Hematopoietic multipotent progenitor cell (in vitro differentiated cells): ENCODE data around the gene SLC6A19. TPM values are rescaled to one million over a fixed set of nuclear protein-coding genes. Genes with fewer than 3 reads are reported as not detected.
"Not testable (repeated sequence)": the region's sequence is repeated elsewhere in the genome, so short reads cannot be mapped to it uniquely, and the experiment has no call there.

ENCODE experiments used
- DNase-seq, 3 donors: peaks; one replicate each; pipeline ENCODE4 v3.0.0-alpha.2; 2011 to 2015; ENCODE audit warnings: low read depth in 2 of 3, low spot score in 2 of 3
- total RNA-seq: library from RNA; depleted of rRNA; stranded (reverse); fragments of >200 nt; gene quantifications from one replicate; pipeline ENCODE4 v1.2.3, GENCODE V29; 2012

SLC6A19 gene
- total RNA-seq, 1 donor, result under 0.01 TPM

DNA sequence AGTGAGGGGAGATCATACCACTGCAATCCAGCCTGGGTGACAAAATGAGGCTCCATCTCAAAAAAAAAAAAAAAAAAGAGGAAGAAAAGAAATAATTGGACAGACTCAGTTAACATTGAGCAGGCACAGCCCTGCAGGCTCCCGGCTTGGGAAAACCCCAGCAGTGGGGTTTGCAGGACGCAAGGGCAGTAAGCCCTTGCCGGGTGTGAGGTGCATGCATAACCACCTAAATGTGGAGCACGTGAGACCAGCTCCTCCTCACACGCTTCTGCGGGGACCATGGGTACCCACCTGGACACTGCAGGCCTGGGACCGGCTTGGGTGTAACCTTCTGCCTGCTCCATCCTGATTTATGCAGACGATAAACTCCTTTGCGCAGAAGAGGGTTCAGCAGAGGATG lies 19.0 kb downstream of the SLC6A19 start:
- DNase-seq, result no peak

DNA sequence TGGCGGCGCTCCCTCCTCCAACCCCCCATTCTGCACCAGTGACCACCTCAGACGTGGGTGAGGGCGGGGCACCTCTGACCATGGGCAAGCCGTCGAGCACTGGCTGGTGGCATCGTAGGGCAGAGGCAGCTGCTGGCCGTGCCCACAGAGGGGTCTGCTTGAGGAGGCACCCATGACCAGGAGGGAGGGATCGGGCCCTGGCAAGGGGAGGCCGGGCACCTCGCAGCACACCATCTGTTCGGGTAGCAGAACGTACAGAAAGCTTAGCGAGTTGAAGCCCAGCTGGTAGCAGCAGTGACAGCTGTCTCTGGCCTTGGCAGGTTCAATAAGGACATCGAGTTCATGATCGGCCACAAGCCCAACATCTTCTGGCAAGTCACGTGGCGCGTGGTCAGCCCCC lies 19.4 kb downstream of the SLC6A19 start:
- DNase-seq, result no peak

DNA sequence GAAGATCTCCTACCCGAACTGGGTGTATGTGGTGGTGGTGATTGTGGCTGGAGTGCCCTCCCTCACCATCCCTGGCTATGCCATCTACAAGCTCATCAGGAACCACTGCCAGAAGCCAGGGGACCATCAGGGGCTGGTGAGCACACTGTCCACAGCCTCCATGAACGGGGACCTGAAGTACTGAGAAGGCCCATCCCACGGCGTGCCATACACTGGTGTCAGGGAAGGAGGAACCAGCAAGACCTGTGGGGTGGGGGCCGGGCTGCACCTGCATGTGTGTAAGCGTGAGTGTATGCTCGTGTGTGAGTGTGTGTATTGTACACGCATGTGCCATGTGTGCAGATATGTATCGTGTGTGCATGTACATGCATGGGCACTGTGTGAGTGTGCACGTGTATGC lies 20.3 kb downstream of the SLC6A19 start:
- DNase-seq, result no peak

DNA sequence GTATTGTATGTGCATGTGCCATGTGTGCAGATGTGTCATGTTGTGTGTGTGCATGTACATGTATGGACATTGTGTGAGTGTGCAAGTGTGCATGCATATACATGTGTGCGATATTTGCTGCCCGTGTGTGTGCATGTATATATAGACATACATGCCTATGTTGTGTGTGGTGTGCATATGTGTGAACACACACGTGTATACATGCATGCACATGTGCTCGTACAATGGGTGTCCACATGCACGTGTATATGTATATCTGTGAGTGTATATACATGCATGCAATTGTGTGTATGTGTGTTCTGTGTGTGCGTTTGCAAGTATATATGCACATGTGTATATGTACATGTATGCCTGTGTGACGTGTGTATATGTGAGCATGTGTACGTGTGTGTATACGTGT lies 20.8 kb downstream of the SLC6A19 start:
- DNase-seq, result no peak

DNA sequence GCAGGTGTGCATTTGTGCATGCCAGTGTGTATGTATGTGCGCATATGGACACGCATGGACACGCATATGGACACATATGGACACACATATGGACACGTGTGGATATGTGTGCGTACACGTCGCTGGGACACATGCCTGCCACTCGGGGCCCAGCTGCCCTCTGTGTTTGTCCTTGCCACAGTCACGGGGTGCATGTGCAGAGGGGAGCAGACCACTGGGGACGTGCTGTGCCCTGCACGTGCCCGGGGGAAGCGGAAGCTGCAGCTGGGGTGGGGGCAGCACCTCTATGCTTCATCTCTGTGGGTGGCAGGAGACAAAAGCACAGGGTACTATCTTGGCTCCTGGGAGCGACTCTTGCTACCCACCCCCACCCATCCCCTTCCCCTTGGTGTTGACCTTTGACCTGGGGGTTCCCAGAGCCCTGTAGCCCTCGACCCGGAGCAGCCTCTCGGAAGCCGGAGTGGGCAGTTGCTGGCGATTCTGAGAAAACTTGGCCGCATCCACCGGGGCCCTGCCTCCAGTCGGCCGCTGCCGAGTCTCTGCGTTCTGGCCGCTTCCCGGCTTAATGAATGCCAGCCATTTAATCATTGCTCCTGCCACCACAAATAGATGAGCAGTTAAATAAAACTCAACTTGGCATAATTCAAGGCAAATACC lies 21.4 kb downstream of the SLC6A19 start:
- DNase-seq, result no peak

DNA sequence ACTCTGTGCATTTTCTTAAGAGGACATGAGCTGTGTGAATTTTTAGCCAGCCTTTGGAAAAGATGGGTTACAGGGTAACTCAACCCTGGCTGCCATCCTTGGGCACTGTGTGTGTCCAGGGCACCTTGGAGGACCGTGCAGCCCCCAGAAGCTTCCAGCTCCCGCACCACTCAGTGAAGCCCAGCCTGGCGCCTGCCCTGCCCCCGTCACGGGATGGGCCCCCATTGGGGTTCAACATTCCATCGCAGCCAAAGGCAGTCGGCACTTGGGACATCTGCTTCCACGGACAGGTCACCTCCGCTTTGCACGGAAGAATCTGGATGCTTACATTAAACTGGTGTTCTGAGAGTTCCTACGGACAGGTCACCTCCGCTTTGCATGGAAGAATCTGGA lies 21.9 kb downstream of the SLC6A19 start:
- no peak for DNase-seq

DNA sequence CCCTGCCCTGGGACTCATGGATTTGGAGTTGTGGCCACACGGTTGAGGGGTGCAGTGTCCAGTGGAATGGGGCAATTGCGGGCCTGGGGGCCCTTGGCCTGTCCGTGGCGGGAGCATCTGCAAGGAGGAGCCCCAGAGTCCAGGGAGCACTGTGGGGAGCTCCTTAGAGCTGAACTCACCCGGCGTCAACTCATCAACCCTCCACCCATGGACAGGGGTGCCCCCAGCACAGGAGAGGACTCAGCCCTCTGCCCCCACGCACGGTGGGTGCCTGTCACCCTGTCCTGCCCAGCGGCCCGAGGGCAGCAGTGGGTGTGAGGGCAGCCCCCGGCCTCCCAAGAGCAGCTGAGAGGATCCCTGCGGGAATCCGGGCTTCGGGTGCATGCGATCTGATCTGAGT lies 23.2 kb downstream of the SLC6A19 start:
- DNase-seq, result no peak

DNA sequence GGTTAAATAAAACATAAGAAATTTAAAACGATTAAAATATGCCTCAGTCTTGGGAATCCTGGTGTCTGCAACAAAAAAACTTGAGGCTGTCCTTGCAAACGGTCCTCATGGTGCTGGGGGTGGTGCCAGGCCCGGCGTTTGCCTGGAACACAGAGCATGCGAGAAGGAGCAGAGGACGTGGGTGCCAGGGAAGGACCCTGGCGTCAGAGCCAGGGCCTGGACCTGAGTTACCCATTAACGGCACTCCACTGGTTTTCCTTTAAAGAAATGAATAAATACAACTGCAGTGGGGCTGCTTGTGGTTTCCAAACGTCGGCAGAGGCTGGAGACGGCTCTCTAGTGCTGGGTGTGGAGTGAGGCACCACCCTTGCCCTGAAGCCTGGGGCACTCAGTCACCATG lies 23.7 kb downstream of the SLC6A19 start, which contains the start of gene SLC6A18:
Gene SLC6A18, plus strand, starts transcription at position 301 of the 400 bp plus-strand sequence. Its CDS starts 97 bp downstream, at position 398.
- DNase-seq, result no peak

DNA sequence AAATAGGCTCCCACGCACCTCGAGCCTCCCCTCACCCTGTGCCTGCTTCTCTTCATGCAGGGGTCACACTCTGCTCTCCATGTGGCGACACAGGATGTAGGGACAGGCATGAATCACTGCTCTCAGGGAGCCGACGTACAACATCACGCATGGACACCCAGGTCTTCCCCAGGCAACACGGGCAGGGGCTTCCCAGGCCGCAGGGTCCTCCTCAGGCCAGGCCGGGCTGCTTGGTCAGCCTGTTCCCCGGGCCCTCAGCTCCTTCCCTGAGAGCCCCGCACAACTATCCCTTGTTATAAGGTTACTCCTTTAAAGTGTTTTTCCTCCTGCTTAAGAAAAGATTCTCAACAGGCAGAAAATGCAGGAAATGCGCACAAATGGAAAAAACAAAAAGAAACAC lies 24.8 kb downstream of the SLC6A19 start:
- DNase-seq, result no peak

DNA sequence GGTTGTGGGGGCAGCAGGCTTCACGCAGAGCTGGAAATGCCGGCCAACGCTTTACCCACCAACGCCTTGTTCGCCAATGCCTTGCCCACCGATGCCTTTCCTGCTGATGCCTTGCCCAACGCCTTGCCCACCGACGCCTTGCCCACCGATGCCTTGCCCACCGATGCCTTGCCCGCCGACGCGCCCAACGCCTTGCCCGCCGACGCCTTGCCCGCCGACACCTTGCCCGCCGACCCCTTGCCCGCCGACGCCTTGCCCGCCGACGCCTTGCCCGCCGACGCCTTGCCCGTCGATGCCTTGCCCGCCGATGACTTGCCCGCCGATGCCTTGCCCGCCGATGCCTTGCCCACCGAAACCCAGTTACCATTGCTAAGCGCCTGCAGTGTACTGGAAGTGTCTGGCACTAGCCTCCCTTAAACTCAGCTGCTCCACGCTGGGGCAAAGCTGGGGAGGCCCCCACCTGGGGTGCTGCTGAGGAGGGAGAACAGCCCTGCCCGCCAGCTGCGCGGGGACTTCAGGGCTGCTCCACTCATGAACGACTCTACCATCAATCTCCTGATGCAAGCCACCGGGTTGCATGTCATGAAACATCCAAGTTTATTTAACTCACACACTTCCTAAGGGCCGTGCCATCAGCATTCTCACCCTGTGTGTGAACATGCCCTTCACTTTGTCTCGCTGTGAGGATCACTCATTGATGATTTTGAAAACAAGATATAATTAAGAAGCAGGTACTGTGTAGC lies 25.6 kb downstream of the SLC6A19 start:
- DNase-seq, result no peak

DNA sequence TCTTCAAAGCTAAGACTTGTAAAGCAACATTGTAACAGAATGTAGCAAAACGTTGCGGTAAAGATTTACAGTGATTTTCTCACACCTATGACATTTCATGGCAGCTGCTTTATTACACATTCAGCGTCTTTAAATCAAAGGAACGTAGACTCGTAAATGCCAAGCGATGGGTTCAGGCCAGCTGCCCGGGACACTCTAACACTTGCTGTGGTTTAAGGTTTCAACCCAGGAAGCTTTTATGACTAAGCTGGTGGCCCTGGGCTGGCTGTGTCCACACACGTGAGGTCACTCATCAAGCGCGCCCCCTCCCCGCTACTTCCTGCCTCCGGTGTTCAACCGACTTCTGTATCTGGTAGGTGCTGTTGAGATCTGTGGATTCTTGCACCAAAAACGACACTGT lies 26.3 kb downstream of the SLC6A19 start:
- DNase-seq, result no peak

DNA sequence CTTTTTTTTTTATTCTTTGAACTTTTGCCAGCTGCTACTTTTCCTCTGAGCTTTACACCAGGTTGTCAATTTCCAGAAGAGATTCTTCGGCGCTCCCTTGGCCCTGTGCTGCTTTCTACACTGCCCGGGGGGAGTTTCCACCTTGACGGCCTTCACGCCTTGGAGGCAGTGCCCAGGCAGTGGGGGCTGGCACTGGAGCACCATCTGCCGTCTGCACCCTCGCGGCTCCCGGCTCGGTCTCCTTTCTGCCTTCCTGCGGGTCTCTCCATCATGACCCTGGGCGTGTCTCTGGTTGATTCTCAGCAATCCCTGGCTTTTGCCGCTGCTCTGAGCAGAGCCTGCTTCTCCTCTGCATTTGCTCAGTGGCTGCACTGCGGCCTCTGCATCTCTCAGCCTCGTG lies 26.7 kb downstream of the SLC6A19 start:
- no peak for DNase-seq

DNA sequence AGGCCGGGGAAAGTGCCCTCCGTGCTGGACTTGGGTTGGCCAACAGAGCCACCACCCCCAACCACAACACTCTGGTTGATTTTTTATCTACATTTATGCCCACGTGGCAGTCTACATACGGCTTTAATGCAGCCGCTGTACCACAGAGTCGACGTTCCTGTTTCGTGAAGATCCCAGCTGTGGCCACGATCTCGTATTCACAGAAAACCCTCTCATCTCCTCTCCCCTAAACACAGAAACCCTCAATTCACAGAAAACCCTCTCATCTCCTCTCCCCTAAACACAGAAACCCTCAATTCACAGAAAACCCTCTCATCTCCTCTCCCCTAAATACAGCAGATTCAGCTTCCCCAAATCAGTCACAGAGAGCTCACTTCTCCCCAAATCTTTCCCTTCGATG lies 27.6 kb downstream of the SLC6A19 start:
- not testable (repeated sequence) for DNase-seq

DNA sequence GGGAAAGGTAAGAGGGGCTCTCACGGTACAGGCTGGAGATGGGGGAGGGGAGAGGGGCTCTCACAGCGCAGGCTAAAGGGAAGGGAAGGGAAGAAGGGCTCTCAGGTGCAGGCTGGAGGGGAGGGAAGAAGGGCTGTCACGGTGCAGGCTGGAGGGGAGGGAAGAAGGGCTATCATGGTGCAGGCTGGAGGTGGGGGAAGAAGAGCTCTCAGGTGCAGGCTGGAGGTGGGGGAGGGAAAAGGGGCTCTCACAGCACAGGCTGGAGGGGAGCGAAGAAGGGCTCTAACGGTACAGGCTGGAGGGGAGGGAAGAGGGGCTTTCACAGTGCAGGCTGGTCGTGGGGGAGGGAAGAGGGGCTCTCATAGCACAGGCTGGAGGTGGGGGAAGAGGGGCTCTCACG lies 28.4 kb downstream of the SLC6A19 start:
- no peak for DNase-seq

DNA sequence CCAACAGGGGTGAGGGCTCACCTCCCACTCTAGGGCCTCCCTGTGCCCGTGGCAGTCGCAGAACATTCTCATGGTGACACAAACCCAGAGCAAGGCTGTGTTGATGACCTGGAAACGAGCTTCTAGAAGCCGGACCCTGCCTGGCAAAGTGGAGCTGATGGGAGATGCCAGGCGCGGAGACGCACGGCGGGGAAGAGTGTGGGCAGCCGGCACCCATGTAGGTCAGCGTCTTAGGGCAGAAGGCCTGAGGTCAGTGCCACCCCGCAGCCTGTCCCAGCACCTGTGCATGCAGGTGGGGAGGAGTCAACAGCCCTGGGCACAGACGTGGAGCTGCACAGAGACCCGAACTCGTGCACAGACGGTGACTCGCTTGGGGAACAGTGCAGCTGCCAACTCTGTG lies 29.2 kb downstream of the SLC6A19 start:
- no peak for DNase-seq

DNA sequence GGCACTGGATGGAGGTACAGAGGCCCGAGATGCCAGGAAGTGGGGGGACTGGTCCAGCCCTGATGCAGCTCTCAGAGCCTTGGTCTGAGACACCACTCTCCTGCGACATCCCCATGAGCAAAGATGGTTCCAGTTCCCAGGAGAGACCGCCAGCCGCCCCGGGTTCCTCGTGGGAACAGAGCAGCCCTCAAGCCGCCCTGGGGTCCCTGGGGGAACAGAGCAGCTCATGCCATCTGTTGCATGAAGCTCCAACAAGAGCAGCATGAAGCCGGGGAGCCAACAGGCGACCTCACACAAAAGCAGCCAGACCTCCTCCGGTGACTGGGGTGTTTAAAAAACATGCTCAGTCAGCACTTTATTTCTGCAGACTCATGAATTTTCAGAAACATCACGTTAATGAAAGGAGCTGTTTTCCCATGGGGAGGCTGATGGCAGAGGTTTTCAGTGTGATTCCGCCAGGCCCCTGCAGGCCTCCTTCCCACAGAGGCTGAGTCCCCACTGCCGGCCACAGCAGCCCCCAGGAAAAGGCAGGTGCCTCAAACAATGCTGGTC lies 30.0 kb downstream of the SLC6A19 start:
- no peak for DNase-seq

DNA sequence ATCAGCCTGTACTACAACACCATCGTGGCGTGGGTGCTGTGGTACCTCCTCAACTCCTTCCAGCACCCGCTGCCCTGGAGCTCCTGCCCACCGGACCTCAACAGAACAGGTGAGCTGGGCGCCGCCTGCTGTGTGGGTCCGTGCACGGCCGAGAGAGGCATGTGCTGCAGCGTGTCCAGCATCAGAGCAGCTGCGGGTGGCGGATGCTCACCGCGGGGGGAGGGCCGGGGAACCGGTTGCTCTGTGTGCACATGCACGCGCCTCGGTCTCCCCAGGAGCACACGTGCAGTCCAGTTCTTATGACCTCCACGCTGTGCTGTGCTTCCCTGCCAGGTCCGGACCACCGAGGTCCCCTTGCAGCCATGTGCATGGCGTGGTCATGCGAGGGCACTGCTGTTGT lies 31.4 kb downstream of the SLC6A19 start:
- DNase-seq, result no peak

DNA sequence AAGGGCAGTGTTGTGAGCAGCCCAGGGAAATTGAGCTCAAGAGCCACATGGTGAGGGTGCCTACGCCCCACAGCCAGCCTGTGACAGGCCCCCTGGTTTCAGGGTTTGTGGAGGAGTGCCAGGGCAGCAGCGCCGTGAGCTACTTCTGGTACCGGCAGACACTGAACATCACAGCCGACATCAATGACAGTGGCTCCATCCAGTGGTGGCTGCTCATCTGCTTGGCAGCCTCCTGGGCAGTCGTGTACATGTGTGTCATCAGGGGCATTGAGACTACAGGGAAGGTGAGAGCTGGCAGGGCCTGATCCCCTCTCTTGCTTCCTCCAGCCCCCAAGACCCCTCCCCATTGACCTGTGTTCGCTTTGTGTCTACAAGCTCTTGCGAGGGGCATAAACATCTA lies 34.0 kb downstream of the SLC6A19 start:
- no peak for DNase-seq

DNA sequence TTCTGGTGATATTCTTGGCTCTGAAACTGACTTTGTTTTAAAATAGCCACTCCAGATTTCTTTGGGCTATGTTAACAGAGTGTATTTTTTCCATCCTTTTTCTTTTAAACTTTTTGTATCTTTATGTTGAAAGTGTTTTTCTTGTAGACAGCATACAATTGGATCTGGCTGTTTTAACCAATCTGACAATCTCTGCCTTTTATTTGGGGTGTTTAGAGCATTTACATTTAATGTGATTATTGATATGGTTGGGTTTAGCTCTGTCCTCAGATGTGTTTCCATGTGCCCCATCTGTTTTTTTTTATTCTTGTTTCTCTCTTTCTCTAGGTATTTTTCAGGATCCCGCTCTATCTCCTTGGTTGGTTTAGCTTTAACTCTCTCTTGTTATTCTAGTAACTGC lies 34.4 kb downstream of the SLC6A19 start:
- DNase-seq, result no peak

DNA sequence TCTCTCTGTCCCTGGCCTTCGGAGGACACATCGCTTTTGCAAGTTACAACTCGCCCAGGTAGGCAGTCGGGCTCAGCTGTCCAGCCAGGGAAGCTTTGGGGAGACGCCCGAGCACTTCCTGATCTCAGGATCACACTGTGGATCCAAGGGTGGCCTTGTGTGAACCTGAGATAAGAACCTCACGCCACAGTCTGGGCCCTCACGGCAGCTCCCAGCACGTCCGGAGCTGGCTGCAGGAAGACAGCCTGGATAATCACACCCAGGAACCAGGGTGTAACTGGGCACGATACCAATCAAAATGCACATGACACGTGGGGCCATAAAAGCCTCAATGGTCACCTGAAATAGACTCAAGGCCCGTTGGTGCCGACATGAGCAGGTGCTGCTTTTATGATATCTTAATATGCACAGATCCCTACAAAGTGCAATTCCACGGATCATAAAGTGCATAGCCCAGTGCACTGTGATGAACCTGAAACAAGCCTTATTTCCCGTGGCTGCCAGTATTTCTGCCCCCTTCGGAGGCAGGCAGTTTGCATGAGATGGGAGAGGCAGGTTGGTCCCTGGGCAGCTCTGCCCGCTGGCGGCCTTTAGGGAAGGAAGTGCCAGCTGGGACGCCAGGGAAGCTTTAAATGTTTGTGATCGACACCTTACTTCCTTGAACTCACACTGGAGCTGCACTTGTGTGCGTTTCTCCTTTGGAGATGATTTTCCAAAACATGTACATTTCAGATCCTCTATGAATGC lies 38.3 kb downstream of the SLC6A19 start:
- DNase-seq, result no peak

DNA sequence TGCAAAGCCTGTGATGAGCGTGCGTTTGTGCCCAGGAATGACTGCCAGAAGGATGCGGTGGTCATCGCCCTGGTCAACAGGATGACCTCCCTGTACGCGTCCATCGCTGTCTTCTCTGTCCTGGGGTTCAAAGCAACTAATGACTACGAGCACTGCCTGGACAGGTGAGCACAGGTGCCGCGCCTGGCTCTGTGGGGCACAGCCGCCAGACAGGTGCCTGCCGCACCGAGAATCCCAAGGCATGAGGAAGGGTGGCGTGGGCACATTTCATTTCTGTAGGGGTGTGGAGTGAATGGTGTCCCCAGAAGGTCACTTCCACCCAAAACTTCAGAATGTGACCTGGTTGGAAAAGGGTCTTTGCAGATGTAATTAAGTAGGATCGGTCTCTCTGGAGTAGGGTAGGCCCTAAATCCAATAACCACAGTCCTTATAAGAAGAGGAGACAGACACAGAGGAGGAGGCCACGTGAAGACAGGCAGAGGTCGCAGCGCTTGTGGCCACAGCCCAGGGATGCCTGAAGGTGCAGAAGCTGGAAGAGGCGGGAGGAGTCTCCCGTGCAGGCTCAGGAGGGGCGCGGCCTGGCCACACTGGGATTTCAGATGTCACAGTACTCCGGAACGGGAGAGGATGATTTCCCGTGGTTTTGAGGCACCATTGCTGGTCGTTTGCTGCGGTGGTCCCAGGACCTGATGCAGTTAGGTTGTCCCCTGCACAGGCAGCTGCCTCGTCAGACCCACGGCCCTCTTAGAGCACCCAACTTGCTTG lies 39.3 kb downstream of the SLC6A19 start:
- no peak for DNase-seq
